Stimulated activated CD8-positive, alpha-beta memory T cell treated with anti-CD3 and anti-CD28 coated beads, Interleukin-4, amount 100 ng/mL, for 1 hour (primary cell): ENCODE measurements around the gene GPC5.

ENCODE experiments used
- DNase-seq, 2 donors: peaks; one replicate each; pipeline ENCODE4 v3.0.0-alpha.2; 2020; ENCODE audit warnings: low read depth in 2 of 2, low spot score in 1 of 2

The GPC5 gene

GRCh38 chr13:92912629-92913028 lies 1514.2 kb downstream of the GPC5 start:
- no peak for DNase-seq

GRCh38 chr13:92913840-92914239 lies 1515.4 kb downstream of the GPC5 start:
- no peak for DNase-seq
